HEK293 (cell line): ENCODE data around the gene INHA.

ENCODE experiments used
- CTCF ChIA-PET: fragments of 350-600 bp; formaldehyde crosslinking; extraction: SDS; loops from one replicate; lab custom pipeline; 2021; ENCODE audit warnings: antibody characterized with exemption; lab: Yijun Ruan, JAX
- POLR2A ChIA-PET: fragments of 300-600 bp; formaldehyde crosslinking; extraction: SDS; loops from one replicate; lab custom pipeline; 2020; ENCODE audit warnings: antibody characterized with exemption, inconsistent platforms; lab: Yijun Ruan, JAX
- H3K27ac ChIP-seq: fragments of 200-500 bp; sonication (Bioruptor generic); 2 replicates; pipeline ENCODE4 v1.5.1; 2014; ENCODE audit warnings: low read depth, low read length, control low read depth, inconsistent platforms; ENCODE audit errors: extremely low read depth
- H3K36me3 ChIP-seq, 2 experiments: fragments of 200-500 bp in 1 of 2; sonication (Bioruptor generic) in 1 of 2; 1 replicate in 1 of 2; 2 replicates in 1 of 2; pipeline ENCODE4 v1.5.1; 2014 to 2017; ENCODE audit warnings: inconsistent platforms in 2 of 2, low read length in 2 of 2; ENCODE audit not compliant: control insufficient read depth in 2 of 2, insufficient read depth in 1 of 2
- H3K4me1 ChIP-seq: fragments of 200-500 bp; sonication (Bioruptor generic); 2 replicates; pipeline ENCODE4 v1.5.1; 2014; ENCODE audit warnings: mild to moderate bottlenecking, low read length, inconsistent platforms; ENCODE audit not compliant: control insufficient read depth, insufficient read depth
- H3K4me3 ChIP-seq: 2 replicates; pipeline ENCODE4 v1.5.1; 2011; ENCODE audit warnings: low read depth, mild to moderate bottlenecking, control low read depth, low read length, moderate library complexity
- H3K9me3 ChIP-seq: fragments of 200-500 bp; sonication (Bioruptor generic); 2 replicates; pipeline ENCODE4 v1.5.1; 2014; ENCODE audit warnings: low read depth, low read length, inconsistent platforms; ENCODE audit not compliant: control insufficient read depth, insufficient read depth
- HOXA7 ChIP-seq: sonication (generic); formaldehyde crosslinking; IDR thresholded peaks from 2 replicates; pipeline ENCODE4 v1.8.1; 2022; ENCODE audit warnings: missing genetic modification reagents, borderline replicate concordance
- HOXC10 ChIP-seq: sonication (generic); formaldehyde crosslinking; IDR thresholded peaks from 2 replicates; pipeline ENCODE4 v1.8.1; 2023; ENCODE audit warnings: mild to moderate bottlenecking, missing genetic modification reagents
- MZF1 ChIP-seq: fragments of 450-650 bp; formaldehyde crosslinking; IDR thresholded peaks from 2 replicates; pipeline ENCODE4 v1.5.1; 2017; ENCODE audit warnings: missing biosample characterization, missing genetic modification characterization, borderline replicate concordance
- SP3 ChIP-seq: fragments of 450-650 bp; formaldehyde crosslinking; IDR thresholded peaks from 2 replicates; pipeline ENCODE4 v1.5.1; 2016; ENCODE audit warnings: missing biosample characterization, missing genetic modification characterization
- TRIM28 ChIP-seq: IDR thresholded peaks from 2 replicates; pipeline ENCODE4 v1.6.1; 2011; ENCODE audit warnings: low read length, control low read depth, borderline replicate concordance
- ZNF223 ChIP-seq: fragments of 450-650 bp; formaldehyde crosslinking; IDR thresholded peaks from 2 replicates; pipeline ENCODE4 v1.5.1; 2016; ENCODE audit warnings: missing biosample characterization, missing genetic modification characterization
- ZNF274 ChIP-seq, 2 experiments: fragments of 200-500 bp in 1 of 2; fragments of 450-650 bp in 1 of 2; sonication (Bioruptor generic) in 1 of 2; formaldehyde crosslinking in 1 of 2; IDR thresholded peaks; 2 replicates each; pipeline versions ENCODE4 v1.5.1 to v1.6.1; 2014 to 2016; ENCODE audit warnings: borderline replicate concordance in 1 of 2, inconsistent platforms in 1 of 2, low read length in 1 of 2, missing biosample characterization in 1 of 2, missing genetic modification characterization in 1 of 2
- ZNF37A ChIP-seq: fragments of 450-650 bp; IDR thresholded peaks from 2 replicates; pipeline ENCODE4 v1.5.1; 2018; ENCODE audit warnings: missing biosample characterization, missing genetic modification characterization
- ZNF433 ChIP-seq: fragments of 450-650 bp; formaldehyde crosslinking; IDR thresholded peaks from 2 replicates; pipeline ENCODE4 v1.5.1; 2016; ENCODE audit warnings: missing biosample characterization, missing genetic modification characterization, low read depth
- ZNF561 ChIP-seq: fragments of 450-650 bp; IDR thresholded peaks from 2 replicates; pipeline ENCODE4 v1.5.1; 2018; ENCODE audit warnings: missing biosample characterization, missing genetic modification characterization, borderline replicate concordance
- ZNF623 ChIP-seq: fragments of 450-650 bp; formaldehyde crosslinking; IDR thresholded peaks from 2 replicates; pipeline ENCODE4 v1.5.1; 2016; ENCODE audit warnings: missing biosample characterization, missing genetic modification characterization
- TF ChIP-seq, protein P1 (sequence below): fragments of 450-650 bp; formaldehyde crosslinking; IDR thresholded peaks from 2 replicates; pipeline ENCODE4 v1.5.0; 2017; ENCODE audit warnings: missing biosample characterization, missing genetic modification characterization, borderline replicate concordance
- TF ChIP-seq, protein P2 (sequence below): fragments of 450-650 bp; formaldehyde crosslinking; IDR thresholded peaks from 2 replicates; pipeline ENCODE4 v1.5.1; 2017; ENCODE audit warnings: missing biosample characterization, mild to moderate bottlenecking, missing genetic modification characterization, moderate library complexity
- TF ChIP-seq, protein P3 (sequence below): fragments of 450-650 bp; formaldehyde crosslinking; IDR thresholded peaks from 2 replicates; pipeline ENCODE4 v1.5.1; 2017; ENCODE audit warnings: missing biosample characterization, missing genetic modification characterization
- TF ChIP-seq, protein P4 (sequence below): fragments of 450-650 bp; formaldehyde crosslinking; IDR thresholded peaks from 2 replicates; pipeline ENCODE4 v1.5.1; 2016; ENCODE audit warnings: missing biosample characterization, missing genetic modification characterization
- TF ChIP-seq, protein P5 (sequence below): fragments of 450-650 bp; formaldehyde crosslinking; IDR thresholded peaks from 2 replicates; pipeline ENCODE4 v1.5.1; 2017; ENCODE audit warnings: missing biosample characterization, missing genetic modification characterization

Gene INHA

DNA sequence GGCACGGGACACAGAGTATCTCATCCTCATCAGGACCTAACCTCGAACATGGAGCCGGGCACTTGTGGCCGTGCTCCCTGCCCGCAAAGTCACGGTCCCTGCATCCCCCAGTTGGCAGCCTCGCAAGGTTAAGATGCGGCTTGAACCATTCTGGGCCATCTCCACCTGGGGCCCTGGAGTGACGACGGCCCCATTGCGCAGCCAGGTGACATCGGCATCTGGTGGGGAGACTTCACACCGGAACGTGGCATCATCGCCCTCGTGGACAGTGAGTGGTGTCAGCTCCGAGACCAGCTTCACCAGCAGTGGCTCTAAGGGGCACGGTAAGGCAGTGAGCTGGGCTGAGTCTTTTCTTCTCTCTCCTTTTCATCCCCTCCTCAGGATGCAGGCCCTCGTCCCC lies 15.7 kb upstream of the INHA start:
- CTCF ChIA-PET: interaction anchor here (0.8 to 2.7 kb wide), 2 partner anchors 16 to 85 kb away, joined by 3 to 10 read pairs; no protein-coding TSS in a partner anchor
- POLR2A ChIA-PET: interaction anchor here (0.5 to 2.4 kb wide), 3 partner anchors 13 to 34 kb away, joined by 3 to 10 read pairs (median 5); partner anchors contain the start of genes CHPF, INHA, OBSL1 and TMEM198
- TF ChIP-seq ZNF37A (tag by site-specific recombination) (no peak), ZNF274 (IDR thresholded peaks at IDR 0.05; ENCODE audit: low read length) (no peak), ZNF274 (tag by site-specific recombination; IDR thresholded peaks at IDR 0.05; ENCODE audit: borderline replicate concordance) (no peak), TRIM28 (no peak), ZNF223 (tag by site-specific recombination) (no peak), HOXA7 (CRISPR knock-in tag) (no peak), HOXC10 (CRISPR knock-in tag) (no peak)
- Histone ChIP-seq H3K9me3 (no peaks in the 10 kb centered on the region), H3K4me3 (no peak overlapping the region), H3K4me1 (peaks cover 3% of the 10 kb centered on the region; the same call in 1 of the 2 replicates), H3K36me3 (peaks cover 0 to 44% of the 10 kb centered on the region in 2 experiments; a peak in 1 of 3 replicates), H3K27ac (no peak overlapping the region)

DNA sequence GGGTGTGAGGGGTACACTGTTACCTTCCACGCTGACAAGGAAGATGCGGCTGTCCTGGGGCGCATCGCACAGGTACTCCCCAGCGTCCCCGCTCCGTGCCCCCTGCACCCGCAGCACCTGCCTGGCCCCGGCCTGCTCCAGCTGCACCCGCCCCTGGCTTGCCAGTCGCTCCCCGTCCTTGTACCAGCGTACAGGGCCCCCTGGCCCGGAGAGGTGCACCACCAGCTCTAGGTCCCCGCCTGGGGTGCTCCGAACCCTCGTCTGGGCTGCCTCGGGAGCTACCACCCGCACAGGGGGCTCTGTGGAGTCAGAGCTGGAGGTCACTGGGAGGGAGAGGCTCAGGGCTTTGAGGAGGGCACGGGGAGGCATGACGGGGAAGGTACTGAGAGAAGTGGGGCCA lies 14.8 kb upstream of the INHA start:
- CTCF ChIA-PET: interaction anchor here (0.8 to 2.7 kb wide), 2 partner anchors 16 to 132 kb away, joined by 5 to 10 read pairs; no protein-coding TSS in a partner anchor
- TF ChIP-seq, protein P1, sequence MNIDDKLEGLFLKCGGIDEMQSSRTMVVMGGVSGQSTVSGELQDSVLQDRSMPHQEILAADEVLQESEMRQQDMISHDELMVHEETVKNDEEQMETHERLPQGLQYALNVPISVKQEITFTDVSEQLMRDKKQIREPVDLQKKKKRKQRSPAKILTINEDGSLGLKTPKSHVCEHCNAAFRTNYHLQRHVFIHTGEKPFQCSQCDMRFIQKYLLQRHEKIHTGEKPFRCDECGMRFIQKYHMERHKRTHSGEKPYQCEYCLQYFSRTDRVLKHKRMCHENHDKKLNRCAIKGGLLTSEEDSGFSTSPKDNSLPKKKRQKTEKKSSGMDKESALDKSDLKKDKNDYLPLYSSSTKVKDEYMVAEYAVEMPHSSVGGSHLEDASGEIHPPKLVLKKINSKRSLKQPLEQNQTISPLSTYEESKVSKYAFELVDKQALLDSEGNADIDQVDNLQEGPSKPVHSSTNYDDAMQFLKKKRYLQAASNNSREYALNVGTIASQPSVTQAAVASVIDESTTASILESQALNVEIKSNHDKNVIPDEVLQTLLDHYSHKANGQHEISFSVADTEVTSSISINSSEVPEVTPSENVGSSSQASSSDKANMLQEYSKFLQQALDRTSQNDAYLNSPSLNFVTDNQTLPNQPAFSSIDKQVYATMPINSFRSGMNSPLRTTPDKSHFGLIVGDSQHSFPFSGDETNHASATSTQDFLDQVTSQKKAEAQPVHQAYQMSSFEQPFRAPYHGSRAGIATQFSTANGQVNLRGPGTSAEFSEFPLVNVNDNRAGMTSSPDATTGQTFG (tag by site-specific recombination): no peak
- TF ChIP-seq SP3 (tag by site-specific recombination): no peak
- TF ChIP-seq, protein P2, sequence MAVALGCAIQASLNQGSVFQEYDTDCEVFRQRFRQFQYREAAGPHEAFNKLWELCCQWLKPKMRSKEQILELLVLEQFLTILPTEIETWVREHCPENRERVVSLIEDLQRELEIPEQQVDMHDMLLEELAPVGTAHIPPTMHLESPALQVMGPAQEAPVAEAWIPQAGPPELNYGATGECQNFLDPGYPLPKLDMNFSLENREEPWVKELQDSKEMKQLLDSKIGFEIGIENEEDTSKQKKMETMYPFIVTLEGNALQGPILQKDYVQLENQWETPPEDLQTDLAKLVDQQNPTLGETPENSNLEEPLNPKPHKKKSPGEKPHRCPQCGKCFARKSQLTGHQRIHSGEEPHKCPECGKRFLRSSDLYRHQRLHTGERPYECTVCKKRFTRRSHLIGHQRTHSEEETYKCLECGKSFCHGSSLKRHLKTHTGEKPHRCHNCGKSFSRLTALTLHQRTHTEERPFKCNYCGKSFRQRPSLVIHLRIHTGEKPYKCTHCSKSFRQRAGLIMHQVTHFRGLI: no peak
- no peak for TF ChIP-seq ZNF433 (tag by site-specific recombination)
- TF ChIP-seq MZF1 (tag by site-specific recombination): no peak
- TF ChIP-seq, protein P3, sequence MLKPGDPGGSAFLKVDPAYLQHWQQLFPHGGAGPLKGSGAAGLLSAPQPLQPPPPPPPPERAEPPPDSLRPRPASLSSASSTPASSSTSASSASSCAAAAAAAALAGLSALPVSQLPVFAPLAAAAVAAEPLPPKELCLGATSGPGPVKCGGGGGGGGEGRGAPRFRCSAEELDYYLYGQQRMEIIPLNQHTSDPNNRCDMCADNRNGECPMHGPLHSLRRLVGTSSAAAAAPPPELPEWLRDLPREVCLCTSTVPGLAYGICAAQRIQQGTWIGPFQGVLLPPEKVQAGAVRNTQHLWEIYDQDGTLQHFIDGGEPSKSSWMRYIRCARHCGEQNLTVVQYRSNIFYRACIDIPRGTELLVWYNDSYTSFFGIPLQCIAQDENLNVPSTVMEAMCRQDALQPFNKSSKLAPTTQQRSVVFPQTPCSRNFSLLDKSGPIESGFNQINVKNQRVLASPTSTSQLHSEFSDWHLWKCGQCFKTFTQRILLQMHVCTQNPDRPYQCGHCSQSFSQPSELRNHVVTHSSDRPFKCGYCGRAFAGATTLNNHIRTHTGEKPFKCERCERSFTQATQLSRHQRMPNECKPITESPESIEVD (tag by site-specific recombination): no peak
- TF ChIP-seq ZNF623 (tag by site-specific recombination): no peak
- TF ChIP-seq ZNF561 (tag by site-specific recombination): no peak
- TF ChIP-seq, protein P4, sequence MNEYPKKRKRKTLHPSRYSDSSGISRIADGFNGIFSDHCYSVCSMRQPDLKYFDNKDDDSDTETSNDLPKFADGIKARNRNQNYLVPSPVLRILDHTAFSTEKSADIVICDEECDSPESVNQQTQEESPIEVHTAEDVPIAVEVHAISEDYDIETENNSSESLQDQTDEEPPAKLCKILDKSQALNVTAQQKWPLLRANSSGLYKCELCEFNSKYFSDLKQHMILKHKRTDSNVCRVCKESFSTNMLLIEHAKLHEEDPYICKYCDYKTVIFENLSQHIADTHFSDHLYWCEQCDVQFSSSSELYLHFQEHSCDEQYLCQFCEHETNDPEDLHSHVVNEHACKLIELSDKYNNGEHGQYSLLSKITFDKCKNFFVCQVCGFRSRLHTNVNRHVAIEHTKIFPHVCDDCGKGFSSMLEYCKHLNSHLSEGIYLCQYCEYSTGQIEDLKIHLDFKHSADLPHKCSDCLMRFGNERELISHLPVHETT (tag by site-specific recombination): no peak
- TF ChIP-seq, protein P5, sequence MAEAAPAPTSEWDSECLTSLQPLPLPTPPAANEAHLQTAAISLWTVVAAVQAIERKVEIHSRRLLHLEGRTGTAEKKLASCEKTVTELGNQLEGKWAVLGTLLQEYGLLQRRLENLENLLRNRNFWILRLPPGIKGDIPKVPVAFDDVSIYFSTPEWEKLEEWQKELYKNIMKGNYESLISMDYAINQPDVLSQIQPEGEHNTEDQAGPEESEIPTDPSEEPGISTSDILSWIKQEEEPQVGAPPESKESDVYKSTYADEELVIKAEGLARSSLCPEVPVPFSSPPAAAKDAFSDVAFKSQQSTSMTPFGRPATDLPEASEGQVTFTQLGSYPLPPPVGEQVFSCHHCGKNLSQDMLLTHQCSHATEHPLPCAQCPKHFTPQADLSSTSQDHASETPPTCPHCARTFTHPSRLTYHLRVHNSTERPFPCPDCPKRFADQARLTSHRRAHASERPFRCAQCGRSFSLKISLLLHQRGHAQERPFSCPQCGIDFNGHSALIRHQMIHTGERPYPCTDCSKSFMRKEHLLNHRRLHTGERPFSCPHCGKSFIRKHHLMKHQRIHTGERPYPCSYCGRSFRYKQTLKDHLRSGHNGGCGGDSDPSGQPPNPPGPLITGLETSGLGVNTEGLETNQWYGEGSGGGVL: no peak
- POLR2A ChIA-PET: interaction anchor here (1.5 to 2.4 kb wide), 2 partner anchors 14 kb away, joined by 5 to 10 read pairs; partner anchors contain the start of genes CHPF, INHA, OBSL1 and TMEM198

More for the DNA sequence above, 14.8 kb upstream of the INHA start:
- H3K36me3 ChIP-seq: peaks cover 0 to 53% of the 10 kb centered on the region in 2 experiments; a peak in 1 of 3 replicates
- no peak overlapping the region for H3K27ac ChIP-seq
- H3K4me1 ChIP-seq: no peaks in the 10 kb centered on the region
- H3K4me3 ChIP-seq: no peak overlapping the region
- H3K9me3 ChIP-seq: no peaks in the 10 kb centered on the region
